HEK293 (cell line): Measurements from ENCODE around the gene LUC7L2.

Experiments used
- CTCF ChIA-PET: fragments of 350-600 bp; formaldehyde crosslinking; extraction: SDS; loops from one replicate; lab custom pipeline; 2021; ENCODE audit warnings: antibody characterized with exemption; lab: Yijun Ruan, JAX
- POLR2A ChIA-PET: fragments of 300-600 bp; formaldehyde crosslinking; extraction: SDS; loops from one replicate; lab custom pipeline; 2020; ENCODE audit warnings: antibody characterized with exemption, inconsistent platforms; lab: Yijun Ruan, JAX
- H3K27ac ChIP-seq: fragments of 200-500 bp; sonication (Bioruptor generic); 2 replicates; pipeline ENCODE4 v1.5.1; 2014; ENCODE audit warnings: low read depth, low read length, control low read depth, inconsistent platforms; ENCODE audit errors: extremely low read depth
- H3K36me3 ChIP-seq, 2 experiments: fragments of 200-500 bp in 1 of 2; sonication (Bioruptor generic) in 1 of 2; 1 replicate in 1 of 2; 2 replicates in 1 of 2; pipeline ENCODE4 v1.5.1; 2014 to 2017; ENCODE audit warnings: inconsistent platforms in 2 of 2, low read length in 2 of 2; ENCODE audit not compliant: control insufficient read depth in 2 of 2, insufficient read depth in 1 of 2
- H3K4me1 ChIP-seq: fragments of 200-500 bp; sonication (Bioruptor generic); 2 replicates; pipeline ENCODE4 v1.5.1; 2014; ENCODE audit warnings: mild to moderate bottlenecking, low read length, inconsistent platforms; ENCODE audit not compliant: control insufficient read depth, insufficient read depth
- H3K4me3 ChIP-seq: 2 replicates; pipeline ENCODE4 v1.5.1; 2011; ENCODE audit warnings: low read depth, mild to moderate bottlenecking, control low read depth, low read length, moderate library complexity
- H3K9me3 ChIP-seq: fragments of 200-500 bp; sonication (Bioruptor generic); 2 replicates; pipeline ENCODE4 v1.5.1; 2014; ENCODE audit warnings: low read depth, low read length, inconsistent platforms; ENCODE audit not compliant: control insufficient read depth, insufficient read depth
- KLF16 ChIP-seq: fragments of 450-650 bp; formaldehyde crosslinking; IDR thresholded peaks from 2 replicates; pipeline ENCODE4 v1.5.1; 2017; ENCODE audit warnings: missing biosample characterization, missing genetic modification characterization
- PRDM1 ChIP-seq: fragments of 450-650 bp; formaldehyde crosslinking; IDR thresholded peaks from 2 replicates; pipeline ENCODE4; 2016; ENCODE audit warnings: missing biosample characterization, missing genetic modification characterization
- RBAK ChIP-seq: fragments of 450-650 bp; formaldehyde crosslinking; IDR thresholded peaks from 2 replicates; pipeline ENCODE4 v1.5.1; 2016; ENCODE audit warnings: missing biosample characterization, missing genetic modification characterization
- SALL2 ChIP-seq: fragments of 450-650 bp; formaldehyde crosslinking; IDR thresholded peaks from 2 replicates; pipeline ENCODE4 v1.5.0; 2017; ENCODE audit warnings: missing biosample characterization, mild to moderate bottlenecking, missing genetic modification characterization, borderline replicate concordance
- ZEB2 ChIP-seq: fragments of 450-650 bp; formaldehyde crosslinking; IDR thresholded peaks from 2 replicates; pipeline ENCODE4 v1.5.1; 2016; ENCODE audit warnings: missing biosample characterization, missing genetic modification characterization
- ZNF10 ChIP-seq: fragments of 450-650 bp; formaldehyde crosslinking; IDR thresholded peaks from 2 replicates; pipeline ENCODE4 v1.5.1; 2017; ENCODE audit warnings: missing biosample characterization, missing genetic modification characterization
- ZNF112 ChIP-seq: fragments of 450-650 bp; formaldehyde crosslinking; IDR thresholded peaks from 2 replicates; pipeline ENCODE4 v1.5.0; 2017; ENCODE audit warnings: missing biosample characterization, missing genetic modification characterization
- ZNF140 ChIP-seq: fragments of 450-650 bp; formaldehyde crosslinking; IDR thresholded peaks from 2 replicates; pipeline ENCODE4 v1.5.1; 2016; ENCODE audit warnings: missing biosample characterization, missing genetic modification characterization
- ZNF174 ChIP-seq: fragments of 450-650 bp; formaldehyde crosslinking; IDR thresholded peaks from 2 replicates; pipeline ENCODE4 v1.5.0; 2017; ENCODE audit warnings: missing biosample characterization, mild to moderate bottlenecking, missing genetic modification characterization
- ZNF223 ChIP-seq: fragments of 450-650 bp; formaldehyde crosslinking; IDR thresholded peaks from 2 replicates; pipeline ENCODE4 v1.5.1; 2016; ENCODE audit warnings: missing biosample characterization, missing genetic modification characterization
- ZNF341 ChIP-seq: fragments of 450-650 bp; formaldehyde crosslinking; IDR thresholded peaks from 2 replicates; pipeline ENCODE4; 2016; ENCODE audit warnings: low read depth, missing biosample characterization, missing genetic modification characterization
- ZNF37A ChIP-seq: fragments of 450-650 bp; IDR thresholded peaks from 2 replicates; pipeline ENCODE4 v1.5.1; 2018; ENCODE audit warnings: missing biosample characterization, missing genetic modification characterization
- ZNF423 ChIP-seq: fragments of 450-650 bp; formaldehyde crosslinking; IDR thresholded peaks from 2 replicates; pipeline ENCODE4 v1.5.1; 2016; ENCODE audit warnings: missing biosample characterization, missing genetic modification characterization
- ZNF521 ChIP-seq: fragments of 450-650 bp; formaldehyde crosslinking; IDR thresholded peaks from 2 replicates; pipeline ENCODE4 v1.5.1; 2017; ENCODE audit warnings: missing biosample characterization, mild to moderate bottlenecking, missing genetic modification characterization
- ZNF555 ChIP-seq: fragments of 450-650 bp; formaldehyde crosslinking; conservative IDR thresholded peaks from 2 replicates; pipeline ENCODE4 v1.5.1; 2017; ENCODE audit warnings: missing biosample characterization, mild to moderate bottlenecking, missing genetic modification characterization, inconsistent platforms
- ZNF654 ChIP-seq: fragments of 450-650 bp; formaldehyde crosslinking; IDR thresholded peaks from 2 replicates; pipeline ENCODE4 v1.5.1; 2016; ENCODE audit warnings: low read depth, missing biosample characterization, missing genetic modification characterization
- ZNF664 ChIP-seq: fragments of 450-650 bp; formaldehyde crosslinking; IDR thresholded peaks from 2 replicates; pipeline ENCODE4 v1.5.1; 2016; ENCODE audit warnings: missing biosample characterization, missing genetic modification characterization
- ZNF776 ChIP-seq: fragments of 450-650 bp; formaldehyde crosslinking; IDR thresholded peaks from 2 replicates; pipeline ENCODE4 v1.5.0; 2017; ENCODE audit warnings: missing biosample characterization, missing genetic modification characterization, borderline replicate concordance
- ZNF837 ChIP-seq: fragments of 450-650 bp; formaldehyde crosslinking; IDR thresholded peaks from 2 replicates; pipeline ENCODE4 v1.5.1; 2016; ENCODE audit warnings: missing biosample characterization, missing genetic modification characterization
- ZSCAN16 ChIP-seq: fragments of 450-650 bp; formaldehyde crosslinking; IDR thresholded peaks from 2 replicates; pipeline ENCODE4 v1.5.1; 2016; ENCODE audit warnings: missing biosample characterization, missing genetic modification characterization
- ZXDB ChIP-seq: fragments of 450-650 bp; formaldehyde crosslinking; IDR thresholded peaks from 2 replicates; pipeline ENCODE4 v1.5.1; 2016; ENCODE audit warnings: missing biosample characterization, missing genetic modification characterization
- TF ChIP-seq, protein P1 (sequence below): fragments of 450-650 bp; formaldehyde crosslinking; IDR thresholded peaks from 2 replicates; pipeline ENCODE4 v1.5.1; 2016; ENCODE audit warnings: missing biosample characterization, missing genetic modification characterization
- TF ChIP-seq, protein P2 (sequence below): fragments of 450-650 bp; formaldehyde crosslinking; IDR thresholded peaks from 2 replicates; pipeline ENCODE4 v1.5.1; 2016; ENCODE audit warnings: missing biosample characterization, missing genetic modification characterization
- TF ChIP-seq, protein P3 (sequence below): fragments of 450-650 bp; formaldehyde crosslinking; IDR thresholded peaks from 2 replicates; pipeline ENCODE4 v1.5.1; 2017; ENCODE audit warnings: missing biosample characterization, missing genetic modification characterization
- TF ChIP-seq, protein P4 (sequence below): fragments of 450-650 bp; formaldehyde crosslinking; IDR thresholded peaks from 2 replicates; pipeline ENCODE4 v1.5.1; 2016; ENCODE audit warnings: missing biosample characterization, missing genetic modification characterization
- TF ChIP-seq, protein P5 (sequence below): fragments of 450-650 bp; formaldehyde crosslinking; IDR thresholded peaks from 2 replicates; pipeline ENCODE4 v1.5.1; 2017; ENCODE audit warnings: missing biosample characterization, missing genetic modification characterization

The LUC7L2 gene

DNA sequence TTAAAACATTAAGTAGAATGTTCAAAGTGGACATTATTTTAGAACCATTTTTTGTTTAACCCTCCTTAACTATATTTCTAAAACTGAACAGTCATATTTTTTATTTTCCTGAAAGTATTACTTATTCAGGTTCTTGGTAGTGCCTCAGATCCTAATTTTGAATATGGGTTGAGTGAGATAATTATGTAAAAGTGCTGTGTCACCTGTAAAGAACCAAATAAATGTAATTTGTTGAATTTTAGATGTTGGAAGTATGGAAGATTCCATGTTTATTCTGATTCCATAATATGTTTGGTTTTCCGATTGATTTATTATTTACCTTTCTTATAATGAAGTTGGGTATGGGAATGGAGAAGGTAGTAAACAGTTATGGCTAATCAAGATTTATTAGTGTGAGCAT is 61.4 kb downstream of the LUC7L2 start (continued):
- TF ChIP-seq, protein P1, sequence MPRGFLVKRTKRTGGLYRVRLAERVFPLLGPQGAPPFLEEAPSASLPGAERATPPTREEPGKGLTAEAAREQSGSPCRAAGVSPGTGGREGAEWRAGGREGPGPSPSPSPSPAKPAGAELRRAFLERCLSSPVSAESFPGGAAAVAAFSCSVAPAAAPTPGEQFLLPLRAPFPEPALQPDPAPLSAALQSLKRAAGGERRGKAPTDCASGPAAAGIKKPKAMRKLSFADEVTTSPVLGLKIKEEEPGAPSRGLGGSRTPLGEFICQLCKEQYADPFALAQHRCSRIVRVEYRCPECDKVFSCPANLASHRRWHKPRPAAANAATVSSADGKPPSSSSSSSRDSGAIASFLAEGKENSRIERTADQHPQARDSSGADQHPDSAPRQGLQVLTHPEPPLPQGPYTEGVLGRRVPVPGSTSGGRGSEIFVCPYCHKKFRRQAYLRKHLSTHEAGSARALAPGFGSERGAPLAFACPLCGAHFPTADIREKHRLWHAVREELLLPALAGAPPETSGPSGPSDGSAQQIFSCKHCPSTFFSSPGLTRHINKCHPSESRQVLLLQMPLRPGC (tag by site-specific recombination): no peak

DNA sequence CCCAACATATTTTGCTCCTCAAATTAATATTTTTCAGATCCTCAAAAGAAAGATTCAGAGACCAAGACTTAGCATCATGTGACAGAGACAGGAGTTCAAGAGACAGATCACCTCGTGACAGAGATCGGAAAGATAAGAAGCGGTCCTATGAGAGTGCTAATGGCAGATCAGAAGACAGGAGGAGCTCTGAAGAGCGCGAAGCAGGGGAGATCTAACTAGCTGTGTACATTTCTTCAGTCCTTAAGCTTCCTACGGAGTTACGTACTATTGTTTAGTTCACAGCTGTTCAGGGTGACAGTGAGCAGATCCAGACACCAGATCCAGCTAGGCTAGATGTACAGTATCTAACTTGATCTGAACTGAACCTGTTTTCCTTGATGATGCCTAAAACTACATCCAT is 62.4 kb downstream of the LUC7L2 start:
- Histone ChIP-seq H3K27ac (no peak overlapping the region), H3K9me3 (no peaks in the 10 kb centered on the region), H3K4me1 (no peaks in the 10 kb centered on the region), H3K4me3 (no peak overlapping the region), H3K36me3 (peaks cover 32 to 74% of the 10 kb centered on the region in 2 experiments)
- CTCF ChIA-PET: interaction anchor here (5.9 kb wide), 1 partner anchor 13 kb away, joined by 47 read pairs; no protein-coding TSS in a partner anchor
- no peak for TF ChIP-seq ZSCAN16 (tag by site-specific recombination)
- TF ChIP-seq, protein P2, sequence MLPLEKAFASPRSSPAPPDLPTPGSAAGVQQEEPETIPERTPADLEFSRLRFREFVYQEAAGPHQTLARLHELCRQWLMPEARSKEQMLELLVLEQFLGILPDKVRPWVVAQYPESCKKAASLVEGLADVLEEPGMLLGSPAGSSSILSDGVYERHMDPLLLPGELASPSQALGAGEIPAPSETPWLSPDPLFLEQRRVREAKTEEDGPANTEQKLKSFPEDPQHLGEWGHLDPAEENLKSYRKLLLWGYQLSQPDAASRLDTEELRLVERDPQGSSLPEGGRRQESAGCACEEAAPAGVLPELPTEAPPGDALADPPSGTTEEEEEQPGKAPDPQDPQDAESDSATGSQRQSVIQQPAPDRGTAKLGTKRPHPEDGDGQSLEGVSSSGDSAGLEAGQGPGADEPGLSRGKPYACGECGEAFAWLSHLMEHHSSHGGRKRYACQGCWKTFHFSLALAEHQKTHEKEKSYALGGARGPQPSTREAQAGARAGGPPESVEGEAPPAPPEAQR: no peak
- TF ChIP-seq, protein P3, sequence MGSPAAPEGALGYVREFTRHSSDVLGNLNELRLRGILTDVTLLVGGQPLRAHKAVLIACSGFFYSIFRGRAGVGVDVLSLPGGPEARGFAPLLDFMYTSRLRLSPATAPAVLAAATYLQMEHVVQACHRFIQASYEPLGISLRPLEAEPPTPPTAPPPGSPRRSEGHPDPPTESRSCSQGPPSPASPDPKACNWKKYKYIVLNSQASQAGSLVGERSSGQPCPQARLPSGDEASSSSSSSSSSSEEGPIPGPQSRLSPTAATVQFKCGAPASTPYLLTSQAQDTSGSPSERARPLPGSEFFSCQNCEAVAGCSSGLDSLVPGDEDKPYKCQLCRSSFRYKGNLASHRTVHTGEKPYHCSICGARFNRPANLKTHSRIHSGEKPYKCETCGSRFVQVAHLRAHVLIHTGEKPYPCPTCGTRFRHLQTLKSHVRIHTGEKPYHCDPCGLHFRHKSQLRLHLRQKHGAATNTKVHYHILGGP: no peak
- no peak for TF ChIP-seq ZNF112 (tag by site-specific recombination)
- TF ChIP-seq ZNF223 (tag by site-specific recombination): no peak
- TF ChIP-seq ZNF555 (tag by site-specific recombination): no peak
- TF ChIP-seq ZNF664 (tag by site-specific recombination): no peak
- TF ChIP-seq ZNF654 (tag by site-specific recombination): no peak
- no peak for TF ChIP-seq ZNF423 (tag by site-specific recombination)
- no peak for TF ChIP-seq ZXDB (tag by site-specific recombination)
- no peak for TF ChIP-seq ZNF174 (tag by site-specific recombination)
- TF ChIP-seq, protein P4, sequence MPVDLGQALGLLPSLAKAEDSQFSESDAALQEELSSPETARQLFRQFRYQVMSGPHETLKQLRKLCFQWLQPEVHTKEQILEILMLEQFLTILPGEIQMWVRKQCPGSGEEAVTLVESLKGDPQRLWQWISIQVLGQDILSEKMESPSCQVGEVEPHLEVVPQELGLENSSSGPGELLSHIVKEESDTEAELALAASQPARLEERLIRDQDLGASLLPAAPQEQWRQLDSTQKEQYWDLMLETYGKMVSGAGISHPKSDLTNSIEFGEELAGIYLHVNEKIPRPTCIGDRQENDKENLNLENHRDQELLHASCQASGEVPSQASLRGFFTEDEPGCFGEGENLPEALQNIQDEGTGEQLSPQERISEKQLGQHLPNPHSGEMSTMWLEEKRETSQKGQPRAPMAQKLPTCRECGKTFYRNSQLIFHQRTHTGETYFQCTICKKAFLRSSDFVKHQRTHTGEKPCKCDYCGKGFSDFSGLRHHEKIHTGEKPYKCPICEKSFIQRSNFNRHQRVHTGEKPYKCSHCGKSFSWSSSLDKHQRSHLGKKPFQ: no peak
- no peak for TF ChIP-seq ZNF140
- no peak for TF ChIP-seq SALL2
- no peak for TF ChIP-seq ZEB2 (tag by site-specific recombination)
- no peak for TF ChIP-seq ZNF776 (tag by site-specific recombination)
- TF ChIP-seq, protein P5, sequence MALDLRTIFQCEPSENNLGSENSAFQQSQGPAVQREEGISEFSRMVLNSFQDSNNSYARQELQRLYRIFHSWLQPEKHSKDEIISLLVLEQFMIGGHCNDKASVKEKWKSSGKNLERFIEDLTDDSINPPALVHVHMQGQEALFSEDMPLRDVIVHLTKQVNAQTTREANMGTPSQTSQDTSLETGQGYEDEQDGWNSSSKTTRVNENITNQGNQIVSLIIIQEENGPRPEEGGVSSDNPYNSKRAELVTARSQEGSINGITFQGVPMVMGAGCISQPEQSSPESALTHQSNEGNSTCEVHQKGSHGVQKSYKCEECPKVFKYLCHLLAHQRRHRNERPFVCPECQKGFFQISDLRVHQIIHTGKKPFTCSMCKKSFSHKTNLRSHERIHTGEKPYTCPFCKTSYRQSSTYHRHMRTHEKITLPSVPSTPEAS (tag by site-specific recombination): no peak
- POLR2A ChIA-PET: no interaction called here

DNA sequence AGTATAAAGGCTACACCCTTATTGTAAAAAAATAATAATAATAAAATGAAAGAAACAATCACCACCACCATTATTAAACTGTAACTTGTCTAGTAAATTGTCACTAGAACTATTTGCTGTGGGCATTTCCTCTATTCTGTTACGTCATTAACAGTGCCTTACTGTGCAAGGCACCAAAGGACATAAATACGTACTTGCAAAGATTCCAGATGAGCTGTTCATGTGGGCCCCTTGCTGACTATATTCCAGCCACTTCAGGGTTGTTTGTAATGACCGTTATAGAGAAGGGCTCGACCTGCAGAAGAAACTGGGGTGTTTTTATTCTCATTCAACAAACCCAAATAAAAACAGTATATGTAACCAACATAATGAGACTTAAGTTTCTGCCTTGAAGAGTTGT is 63.4 kb downstream of the LUC7L2 start:
- Histone ChIP-seq H3K27ac (no peak overlapping the region), H3K4me1 (no peaks in the 10 kb centered on the region), H3K36me3 (peaks cover 24 to 70% of the 10 kb centered on the region in 2 experiments), H3K9me3 (no peaks in the 10 kb centered on the region), H3K4me3 (no peak overlapping the region)
- POLR2A ChIA-PET: no interaction called here
- CTCF ChIA-PET: interaction anchor here (5.9 kb wide), 1 partner anchor 12 kb away, joined by 47 read pairs; no protein-coding TSS in a partner anchor
- TF ChIP-seq ZNF521 (no peak), KLF16 (tag by site-specific recombination) (no peak), ZNF37A (tag by site-specific recombination) (no peak), ZNF837 (no peak), ZNF341 (no peak), RBAK (tag by site-specific recombination) (no peak), PRDM1 (tag by site-specific recombination) (no peak), ZNF10 (tag by site-specific recombination) (no peak)
